CD4-positive, alpha-beta T cell treated with Interleukin-4 for 1 hour (primary cell): ENCODE data around the gene SLC35F3.
A peak's percentile ranks its signal among the peaks of the same experiment; 100 is the strongest.

Source experiments
- DNase-seq, 2 donors: peaks; one replicate each; pipeline ENCODE4 v3.0.0-alpha.2; 2020 to 2022

SLC35F3 gene

GRCh38 chr1:234330843-234331215, 426.4 kb downstream of the SLC35F3 start:
- no peak for DNase-seq

GRCh38 chr1:234331507-234331906, 427.0 kb downstream of the SLC35F3 start:
- peak in 1 of 2 donors; percentile 39 for DNase-seq

- DNase-seq, result no peak
Observed at GRCh38 chr1:234336359-234336758, 431.9 kb downstream of the SLC35F3 start.

GRCh38 chr1:234337233-234337632, 432.8 kb downstream of the SLC35F3 start:
- no peak for DNase-seq

- DNase-seq, result no peak
Observed at GRCh38 chr1:234340528-234340927, 436.1 kb downstream of the SLC35F3 start.

GRCh38 chr1:234342774-234343173, 438.3 kb downstream of the SLC35F3 start:
- no peak for DNase-seq

GRCh38 chr1:234345237-234345636, 440.8 kb downstream of the SLC35F3 start:
- DNase-seq, result no peak

- DNase-seq, result no peak
Observed at GRCh38 chr1:234348964-234349363, 444.5 kb downstream of the SLC35F3 start.

- no peak for DNase-seq
Observed at GRCh38 chr1:234355782-234356510, 451.5 kb downstream of the SLC35F3 start.

- DNase-seq, result peak; percentile 59 to 67
Observed at GRCh38 chr1:234356615-234357269, 452.3 kb downstream of the SLC35F3 start.

GRCh38 chr1:234357831-234358230, 453.4 kb downstream of the SLC35F3 start:
- DNase-seq, result no peak

- no peak for DNase-seq
Observed at GRCh38 chr1:234361102-234361603, 456.7 kb downstream of the SLC35F3 start.

GRCh38 chr1:234362558-234362957, 458.1 kb downstream of the SLC35F3 start:
- DNase-seq, result no peak

- peak in 1 of 2 donors; percentile 41 for DNase-seq
Observed at GRCh38 chr1:234368320-234369032, 464.0 kb downstream of the SLC35F3 start.

GRCh38 chr1:234369033-234369430, 464.6 kb downstream of the SLC35F3 start:
- no peak for DNase-seq

- no peak for DNase-seq
Observed at GRCh38 chr1:234369784-234370183, 465.3 kb downstream of the SLC35F3 start.

GRCh38 chr1:234371414-234371813, 466.9 kb downstream of the SLC35F3 start:
- DNase-seq, result no peak

GRCh38 chr1:234372011-234372757, 467.7 kb downstream of the SLC35F3 start:
- DNase-seq, result no peak

- peak; percentile 92 to 94 for DNase-seq
Observed at GRCh38 chr1:234373064-234373958, 468.8 kb downstream of the SLC35F3 start, which contains the start of gene COA6. TSS of gene COA6 (plus strand) at chr1:234373456. CDS start at chr1:234373467, 11 bp downstream.

GRCh38 chr1:234373959-234374254, 469.4 kb downstream of the SLC35F3 start:
- no peak for DNase-seq
